GM10266 (cell line): ENCODE data around the gene CLTA.
A peak's percentile ranks its signal among the peaks of the same experiment; 100 is the strongest.

ENCODE experiments used
- DNase-seq: peaks from one replicate; pipeline ENCODE4 v3.0.0; 2012; ENCODE audit errors: extremely low spot score
- TF ChIP-seq, protein P1 (sequence below): IDR thresholded peaks from 2 replicates; pipeline ENCODE4 v1.5.1; 2012; ENCODE audit warnings: mild to moderate bottlenecking, low read depth; ENCODE audit not compliant: control insufficient read depth, insufficient read depth; ENCODE audit errors: missing control alignments

The CLTA gene

DNA sequence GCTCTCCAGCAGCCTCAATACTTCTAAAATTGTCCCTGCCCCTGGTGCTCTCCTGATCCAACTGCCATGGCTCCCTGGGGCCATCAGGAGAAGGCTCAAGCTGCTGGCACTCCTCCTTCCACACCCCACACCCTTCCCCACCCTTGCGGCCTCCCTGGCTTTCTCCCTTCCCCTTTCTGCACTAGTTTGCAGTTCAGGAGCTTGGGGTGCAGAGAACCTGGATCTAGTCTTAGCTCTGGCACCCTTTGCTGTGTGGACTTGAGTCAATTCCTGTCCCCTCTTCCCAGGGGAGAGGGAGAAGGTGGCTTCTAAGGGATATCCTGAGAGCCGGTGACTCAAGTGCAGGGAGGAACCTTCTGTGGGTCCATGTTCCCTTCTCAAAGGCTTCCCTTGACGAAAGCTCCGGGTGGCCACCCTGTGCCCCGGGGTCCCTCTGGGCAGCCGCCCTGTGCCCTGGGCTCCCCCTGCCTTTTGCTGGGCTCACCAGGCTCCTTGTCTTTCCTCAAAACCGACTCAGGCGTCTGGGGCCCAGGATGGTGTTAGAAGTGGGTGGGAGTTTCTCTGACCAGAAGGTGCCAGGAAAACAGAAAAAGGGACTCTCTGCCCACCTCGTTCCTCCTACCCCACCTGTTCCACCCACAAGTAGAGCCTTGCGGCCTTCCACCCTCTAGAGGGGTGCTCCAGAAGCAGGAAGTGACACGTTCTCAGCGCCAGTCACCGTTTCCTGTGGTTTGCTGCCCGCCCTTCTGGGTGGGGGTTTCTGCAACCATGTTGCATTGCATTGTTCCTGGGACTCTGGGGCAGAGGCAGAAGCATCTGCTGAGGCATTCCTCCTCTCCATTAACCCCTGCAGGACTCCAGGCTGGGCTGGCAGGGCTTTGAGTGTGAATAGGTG lies 39.2 kb upstream of the CLTA start:
- TF ChIP-seq, protein P1, sequence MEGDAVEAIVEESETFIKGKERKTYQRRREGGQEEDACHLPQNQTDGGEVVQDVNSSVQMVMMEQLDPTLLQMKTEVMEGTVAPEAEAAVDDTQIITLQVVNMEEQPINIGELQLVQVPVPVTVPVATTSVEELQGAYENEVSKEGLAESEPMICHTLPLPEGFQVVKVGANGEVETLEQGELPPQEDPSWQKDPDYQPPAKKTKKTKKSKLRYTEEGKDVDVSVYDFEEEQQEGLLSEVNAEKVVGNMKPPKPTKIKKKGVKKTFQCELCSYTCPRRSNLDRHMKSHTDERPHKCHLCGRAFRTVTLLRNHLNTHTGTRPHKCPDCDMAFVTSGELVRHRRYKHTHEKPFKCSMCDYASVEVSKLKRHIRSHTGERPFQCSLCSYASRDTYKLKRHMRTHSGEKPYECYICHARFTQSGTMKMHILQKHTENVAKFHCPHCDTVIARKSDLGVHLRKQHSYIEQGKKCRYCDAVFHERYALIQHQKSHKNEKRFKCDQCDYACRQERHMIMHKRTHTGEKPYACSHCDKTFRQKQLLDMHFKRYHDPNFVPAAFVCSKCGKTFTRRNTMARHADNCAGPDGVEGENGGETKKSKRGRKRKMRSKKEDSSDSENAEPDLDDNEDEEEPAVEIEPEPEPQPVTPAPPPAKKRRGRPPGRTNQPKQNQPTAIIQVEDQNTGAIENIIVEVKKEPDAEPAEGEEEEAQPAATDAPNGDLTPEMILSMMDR = no peak
- peak; percentile 69 for DNase-seq

DNA sequence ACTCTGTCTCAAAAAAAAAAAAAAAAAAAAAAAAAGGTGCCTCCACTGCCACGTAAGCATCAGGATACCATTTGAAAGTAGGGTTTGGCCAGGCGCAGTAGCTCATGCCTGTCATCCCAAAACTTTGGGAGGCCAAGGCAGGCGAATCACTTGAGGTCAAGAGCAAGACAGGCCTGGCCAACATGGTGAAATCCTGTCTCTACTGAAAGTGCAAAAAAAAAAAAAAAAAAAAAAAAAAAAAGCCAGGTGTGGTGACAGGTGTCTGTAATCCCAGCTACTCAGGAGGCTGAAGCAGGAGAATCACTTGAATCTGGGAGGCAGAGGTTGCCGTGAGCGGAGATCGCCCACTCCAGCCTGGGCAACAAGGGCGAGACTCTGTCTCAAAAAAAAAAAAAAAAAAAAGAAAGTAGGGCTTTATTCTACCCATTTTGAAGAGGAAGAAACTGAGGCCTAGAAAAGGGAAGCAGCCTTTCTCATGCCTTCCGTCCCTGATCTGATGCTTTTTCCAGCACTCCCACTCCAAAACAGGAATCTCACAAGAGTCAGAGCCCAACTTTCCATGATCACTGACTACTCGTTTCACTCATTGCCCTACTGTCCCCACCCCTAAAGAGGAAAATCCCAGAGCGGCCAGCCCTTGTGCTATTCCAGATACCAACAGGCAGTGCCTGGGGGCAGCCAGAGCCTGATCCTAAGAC lies 37.8 kb upstream of the CLTA start:
- no peak for DNase-seq
- TF ChIP-seq, protein P1 = no peak

DNA sequence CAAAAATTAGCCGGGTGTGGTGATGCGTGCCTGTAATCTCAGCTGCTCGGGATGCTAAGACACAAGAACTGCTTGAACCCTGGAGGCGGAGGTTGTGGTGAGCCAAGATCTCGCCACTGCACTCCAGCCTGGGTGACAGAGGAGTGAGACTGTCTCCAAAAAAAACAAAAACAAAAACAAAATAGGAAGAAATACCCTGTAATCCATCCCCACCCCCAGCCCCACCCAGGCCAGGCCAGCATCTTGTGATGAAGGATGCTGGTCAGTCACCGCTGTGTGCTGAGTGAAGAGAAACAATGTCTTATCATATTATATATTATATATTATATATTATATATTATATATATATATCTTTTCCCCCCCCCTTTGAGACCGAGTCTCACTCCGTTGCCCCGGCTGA lies 37.0 kb upstream of the CLTA start:
- DNase-seq = no peak
- TF ChIP-seq, protein P1 = no peak

DNA sequence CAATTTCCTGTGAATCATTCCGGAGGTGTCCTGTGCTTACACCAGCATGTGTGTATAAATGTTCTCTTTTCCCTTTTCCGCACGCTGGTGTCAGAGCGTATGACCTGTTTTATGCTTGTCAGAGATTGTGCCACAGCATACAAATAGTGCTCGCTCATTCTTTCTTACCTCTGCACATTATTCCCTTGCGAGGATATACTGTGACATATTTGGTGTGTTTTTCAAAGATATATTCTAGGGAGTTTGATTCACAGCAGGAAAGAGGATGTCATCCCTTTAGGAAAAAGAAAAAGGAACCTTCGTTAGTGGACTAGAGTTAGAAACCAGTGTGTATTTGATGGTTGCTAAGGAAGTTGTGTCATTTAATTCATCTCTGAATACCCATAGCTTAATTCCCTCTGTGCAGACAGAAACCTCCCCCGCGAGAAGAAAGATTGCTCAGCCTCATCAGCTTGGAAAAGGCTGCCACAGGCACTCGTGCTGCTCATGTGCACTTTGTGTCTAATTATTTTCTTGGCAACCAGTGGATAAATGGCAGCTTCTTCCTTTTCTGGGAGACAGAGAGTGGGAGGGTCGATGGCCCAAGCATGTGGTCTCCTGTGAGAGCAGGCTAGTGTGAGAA lies 36.3 kb upstream of the CLTA start:
- DNase-seq = no peak
- TF ChIP-seq, protein P1 = no peak

DNA sequence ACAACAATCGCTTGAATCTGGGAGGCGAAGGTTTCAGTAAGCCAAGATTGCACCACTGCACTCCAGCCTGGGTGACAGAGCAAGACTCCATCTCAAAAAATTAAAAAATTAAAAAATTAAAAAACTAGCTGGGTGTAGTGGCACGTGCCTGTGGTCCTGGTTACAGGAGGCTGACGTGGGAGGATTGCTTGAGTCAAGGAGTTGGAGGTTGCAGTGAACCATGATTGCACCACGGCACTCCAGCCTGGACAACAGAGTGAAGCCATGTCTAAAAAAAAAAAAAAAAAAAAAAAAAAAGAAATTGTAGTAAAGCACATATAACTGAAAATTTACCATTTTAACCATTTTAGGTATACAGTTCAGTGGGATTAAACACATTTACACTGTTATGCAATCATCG lies 34.6 kb upstream of the CLTA start:
- TF ChIP-seq, protein P1 = no peak
- DNase-seq = no peak

DNA sequence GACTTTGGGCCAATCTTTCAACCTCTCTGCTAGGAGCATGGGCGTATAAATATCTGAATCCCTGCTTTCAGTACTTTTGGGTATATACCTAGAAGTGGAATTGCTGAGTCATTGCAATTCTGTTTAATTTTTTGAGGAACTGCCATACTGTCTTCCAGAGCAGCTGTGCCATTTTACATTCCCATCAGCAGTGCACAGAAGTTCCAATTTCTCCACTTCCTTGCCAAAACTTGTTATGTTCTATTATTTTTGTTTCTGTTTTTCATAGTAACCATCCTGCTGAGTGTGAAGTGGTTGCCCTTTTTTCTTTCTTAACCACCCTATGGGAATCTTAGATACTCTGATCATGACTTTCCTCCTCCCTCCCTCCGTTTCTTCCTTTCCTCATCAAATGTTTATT lies 32.6 kb upstream of the CLTA start:
- no peak for DNase-seq

More for the DNA sequence above, 32.6 kb upstream of the CLTA start:
- TF ChIP-seq, protein P1 = no peak
